Measurements from ENCODE around the gene SURF4. TPM values are rescaled to one million over a fixed set of nuclear protein-coding genes. Genes with fewer than 3 reads are reported as not detected.

The SURF4 gene
- total RNA-seq, 1 donor from 2014 or later, result 243 TPM

DNA sequence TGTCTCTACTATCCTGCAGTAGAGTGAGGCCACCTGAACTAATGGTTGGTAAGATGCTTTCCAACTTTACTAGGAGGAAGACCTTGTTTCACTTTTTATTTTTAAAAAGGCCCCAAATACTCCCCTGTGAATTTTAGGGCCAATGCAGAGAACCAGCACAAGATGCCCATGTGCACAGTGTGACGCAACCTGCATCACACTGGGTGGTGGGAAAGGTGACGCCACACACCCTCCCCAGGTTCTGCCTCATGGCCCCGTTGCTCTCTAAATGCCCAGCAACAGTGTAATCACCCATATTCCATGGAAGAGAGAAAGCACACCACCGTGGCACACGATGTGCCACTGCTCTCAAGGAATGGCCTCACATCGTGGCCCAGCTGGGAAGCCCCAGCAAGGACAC is 6.4 kb downstream of the SURF4 start:
- Mint-ChIP-seq H3K36me3 (ENCODE audit: low read depth) (peaks cover 20% of the 10 kb centered on the region), H3K4me3 (ENCODE audit: unreplicated experiment) (no peak overlapping the region), H3K9me3 (ENCODE audit: low read depth) (no peaks in the 10 kb centered on the region), H3K27ac (ENCODE audit: unreplicated experiment) (peak overlapping the region; percentile 13), H3K4me1 (ENCODE audit: low read depth) (peaks cover 57% of the 10 kb centered on the region), H3K27me3 (ENCODE audit: low read depth) (no peaks in the 10 kb centered on the region)
- TF ChIP-seq, protein P1, sequence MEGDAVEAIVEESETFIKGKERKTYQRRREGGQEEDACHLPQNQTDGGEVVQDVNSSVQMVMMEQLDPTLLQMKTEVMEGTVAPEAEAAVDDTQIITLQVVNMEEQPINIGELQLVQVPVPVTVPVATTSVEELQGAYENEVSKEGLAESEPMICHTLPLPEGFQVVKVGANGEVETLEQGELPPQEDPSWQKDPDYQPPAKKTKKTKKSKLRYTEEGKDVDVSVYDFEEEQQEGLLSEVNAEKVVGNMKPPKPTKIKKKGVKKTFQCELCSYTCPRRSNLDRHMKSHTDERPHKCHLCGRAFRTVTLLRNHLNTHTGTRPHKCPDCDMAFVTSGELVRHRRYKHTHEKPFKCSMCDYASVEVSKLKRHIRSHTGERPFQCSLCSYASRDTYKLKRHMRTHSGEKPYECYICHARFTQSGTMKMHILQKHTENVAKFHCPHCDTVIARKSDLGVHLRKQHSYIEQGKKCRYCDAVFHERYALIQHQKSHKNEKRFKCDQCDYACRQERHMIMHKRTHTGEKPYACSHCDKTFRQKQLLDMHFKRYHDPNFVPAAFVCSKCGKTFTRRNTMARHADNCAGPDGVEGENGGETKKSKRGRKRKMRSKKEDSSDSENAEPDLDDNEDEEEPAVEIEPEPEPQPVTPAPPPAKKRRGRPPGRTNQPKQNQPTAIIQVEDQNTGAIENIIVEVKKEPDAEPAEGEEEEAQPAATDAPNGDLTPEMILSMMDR (IDR thresholded peaks at IDR 0.05), result no peak
- no peak for DNase-seq (ENCODE audit: low spot score)

DNA sequence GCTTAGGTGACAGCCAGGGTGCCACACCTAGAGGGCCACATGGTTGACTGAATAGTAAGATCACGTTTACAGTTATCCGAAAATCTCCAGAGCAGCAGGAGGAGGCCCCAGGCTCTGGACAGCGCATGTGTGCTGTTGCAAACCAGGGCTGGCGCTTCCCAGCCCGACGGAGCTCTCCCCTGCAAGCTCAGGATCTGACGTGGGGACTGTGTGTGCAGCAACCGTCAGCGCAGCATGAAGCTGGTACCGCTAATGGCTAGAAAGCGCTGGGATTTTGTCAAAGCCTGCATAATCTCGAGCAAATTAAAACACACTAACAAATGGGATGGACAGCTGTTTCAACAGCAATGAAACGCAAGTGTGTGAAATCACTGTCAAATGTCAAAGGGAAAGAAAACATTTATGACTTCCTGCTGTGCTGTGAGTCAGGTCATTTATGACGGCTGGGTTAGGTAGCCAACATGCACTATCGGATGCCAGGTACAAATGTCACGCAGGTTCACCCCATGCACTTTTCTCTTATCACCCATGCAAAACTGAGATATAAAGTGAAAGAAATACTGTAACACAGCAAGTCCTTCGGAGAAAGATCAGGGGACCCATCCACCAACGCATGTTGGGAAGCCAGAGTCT is 7.5 kb downstream of the SURF4 start:
- Mint-ChIP-seq H3K4me3 (ENCODE audit: unreplicated experiment) (no peak overlapping the region), H3K4me1 (ENCODE audit: low read depth) (peaks cover 51% of the 10 kb centered on the region), H3K36me3 (ENCODE audit: low read depth) (peaks cover 28% of the 10 kb centered on the region), H3K9me3 (ENCODE audit: low read depth) (no peaks in the 10 kb centered on the region), H3K27ac (ENCODE audit: unreplicated experiment) (peak overlapping the region; percentile 63), H3K27me3 (ENCODE audit: low read depth) (no peaks in the 10 kb centered on the region)
- DNase-seq (ENCODE audit: low spot score), result no peak
- TF ChIP-seq, protein P1 (IDR thresholded peaks at IDR 0.05), result no peak

DNA sequence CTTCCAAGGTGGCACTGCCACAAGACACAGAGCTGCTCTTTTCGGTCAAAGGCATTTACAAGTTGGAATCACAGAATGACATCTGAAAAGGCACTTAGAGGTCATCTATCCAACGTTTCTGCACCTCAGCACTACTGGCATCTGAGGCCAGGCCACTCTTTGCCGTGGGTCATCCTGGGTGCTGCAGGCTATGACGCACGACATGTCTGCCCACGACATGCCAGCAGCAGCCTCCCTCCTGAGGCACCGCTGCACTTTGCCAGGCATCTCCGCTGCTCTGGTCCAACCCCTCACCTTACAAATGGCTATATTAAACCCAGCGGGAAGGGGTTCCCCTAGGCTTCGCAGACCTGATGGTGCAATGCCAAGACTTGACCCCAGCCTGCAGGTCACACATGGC is 8.1 kb downstream of the SURF4 start:
- Mint-ChIP-seq H3K27me3 (ENCODE audit: low read depth) (no peaks in the 10 kb centered on the region), H3K9me3 (ENCODE audit: low read depth) (no peaks in the 10 kb centered on the region), H3K4me3 (ENCODE audit: unreplicated experiment) (no peak overlapping the region), H3K27ac (ENCODE audit: unreplicated experiment) (no peak overlapping the region), H3K4me1 (ENCODE audit: low read depth) (peaks cover 47% of the 10 kb centered on the region), H3K36me3 (ENCODE audit: low read depth) (peaks cover 32% of the 10 kb centered on the region)
- no peak for DNase-seq (ENCODE audit: low spot score)
- TF ChIP-seq, protein P1 (IDR thresholded peaks at IDR 0.05), result no peak

DNA sequence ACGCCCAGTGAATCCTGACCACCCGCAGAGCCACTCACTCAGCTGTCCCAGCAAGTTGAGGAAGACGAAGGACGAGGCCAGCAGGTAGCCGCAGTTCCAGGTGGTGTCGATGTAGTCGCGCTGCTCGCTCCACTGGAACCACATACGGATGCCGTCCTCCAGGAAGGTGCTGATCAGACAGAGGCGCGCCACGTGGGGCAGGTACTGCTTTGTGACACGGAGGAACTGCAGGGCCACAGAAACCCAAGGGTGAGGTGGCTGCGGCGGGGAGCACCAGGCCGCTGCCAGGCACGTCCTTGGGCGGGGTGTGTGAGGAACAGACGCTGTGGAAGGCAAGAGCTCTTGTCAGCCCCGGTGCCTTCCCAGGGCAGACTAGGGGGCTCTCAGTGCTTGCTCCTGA is 8.6 kb downstream of the SURF4 start:
- TF ChIP-seq, protein P1 (IDR thresholded peaks at IDR 0.05), result no peak
- Mint-ChIP-seq H3K9me3 (ENCODE audit: low read depth) (no peaks in the 10 kb centered on the region), H3K4me3 (ENCODE audit: unreplicated experiment) (no peak overlapping the region), H3K27me3 (ENCODE audit: low read depth) (no peaks in the 10 kb centered on the region), H3K27ac (ENCODE audit: unreplicated experiment) (no peak overlapping the region), H3K36me3 (ENCODE audit: low read depth) (peaks cover 32% of the 10 kb centered on the region), H3K4me1 (ENCODE audit: low read depth) (peaks cover 41% of the 10 kb centered on the region)
- no peak for DNase-seq (ENCODE audit: low spot score)

DNA sequence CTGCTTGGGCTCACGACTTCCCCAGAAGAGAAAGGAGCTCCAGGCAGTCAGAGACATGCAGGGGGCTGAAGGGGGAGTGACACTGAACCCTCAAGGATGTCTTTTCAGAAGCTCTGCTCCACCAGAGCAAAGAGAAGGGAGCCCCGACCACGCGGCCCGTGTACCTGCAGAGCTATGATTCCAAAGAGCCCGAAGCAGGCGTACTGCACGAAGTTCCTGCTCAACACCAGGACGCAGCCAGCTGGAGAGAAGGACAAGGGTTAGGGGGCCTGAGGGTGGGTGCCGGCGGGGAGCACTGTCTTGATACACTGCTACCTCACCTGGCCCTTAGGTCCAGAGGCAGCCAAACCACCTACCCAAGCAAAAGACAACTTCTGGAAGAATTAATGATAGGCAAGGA is 9.4 kb downstream of the SURF4 start:
- TF ChIP-seq, protein P1 (IDR thresholded peaks at IDR 0.05), result no peak
- DNase-seq (ENCODE audit: low spot score), result no peak
- no peaks in the 10 kb centered on the region for H3K27me3 Mint-ChIP-seq (ENCODE audit: low read depth)
- H3K36me3 Mint-ChIP-seq (ENCODE audit: low read depth), result peaks cover 36% of the 10 kb centered on the region
- no peak overlapping the region for H3K4me3 Mint-ChIP-seq (ENCODE audit: unreplicated experiment)
- H3K9me3 Mint-ChIP-seq (ENCODE audit: low read depth), result no peaks in the 10 kb centered on the region
- peaks cover 35% of the 10 kb centered on the region for H3K4me1 Mint-ChIP-seq (ENCODE audit: low read depth)
- no peak overlapping the region for H3K27ac Mint-ChIP-seq (ENCODE audit: unreplicated experiment)
